ENCODE measurements around the gene PDE4DIP. TPM values are rescaled to one million over a fixed set of nuclear protein-coding genes. Genes with fewer than 3 reads are reported as not detected.
"Not testable (repeated sequence)": the region's sequence is repeated elsewhere in the genome, so short reads cannot be mapped to it uniquely, and the experiment has no call there.

The PDE4DIP gene
- 36.5 and 94.4 TPM in 2 replicates for total RNA-seq (2014; rRNA removed; shearing (Covaris generic))

DNA sequence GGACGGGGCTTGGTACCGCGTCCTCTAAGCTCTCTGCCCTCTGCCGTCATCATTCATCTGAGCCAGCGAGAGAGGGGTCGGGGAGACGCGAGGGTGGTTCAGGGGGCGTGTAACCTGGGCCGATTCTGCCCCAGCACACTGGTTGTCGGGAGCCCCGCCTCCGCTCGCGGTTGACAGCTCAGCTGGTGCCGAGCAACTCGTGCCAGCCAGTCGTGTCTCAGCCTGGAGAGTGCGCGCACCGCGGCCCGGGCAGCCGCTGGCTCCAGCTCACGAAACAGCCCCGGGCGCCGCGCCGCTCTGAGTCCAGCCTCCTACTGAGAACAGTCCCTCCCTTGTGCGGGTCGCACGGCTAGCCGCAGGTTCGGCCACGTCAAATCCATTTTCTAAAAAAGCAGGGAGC lies at the start of gene PDE4DIP:
Gene PDE4DIP, plus strand, starts transcription at position 209 of the 400 bp plus-strand sequence. CDS start 347 bp downstream, outside the sequence.
- H3K27ac ChIP-seq; H3K36me3 ChIP-seq; H3K9me3 ChIP-seq (replicated peaks); H3K27me3 ChIP-seq (replicated peaks); H3K4me1 ChIP-seq (replicated peaks); H3K4me3 ChIP-seq: not testable (repeated sequence)
- DNase-seq (ENCODE audit: low read depth in 1 of 2, low spot score in 2 of 2): peak in 1 of 2 experiments; percentile 33

DNA sequence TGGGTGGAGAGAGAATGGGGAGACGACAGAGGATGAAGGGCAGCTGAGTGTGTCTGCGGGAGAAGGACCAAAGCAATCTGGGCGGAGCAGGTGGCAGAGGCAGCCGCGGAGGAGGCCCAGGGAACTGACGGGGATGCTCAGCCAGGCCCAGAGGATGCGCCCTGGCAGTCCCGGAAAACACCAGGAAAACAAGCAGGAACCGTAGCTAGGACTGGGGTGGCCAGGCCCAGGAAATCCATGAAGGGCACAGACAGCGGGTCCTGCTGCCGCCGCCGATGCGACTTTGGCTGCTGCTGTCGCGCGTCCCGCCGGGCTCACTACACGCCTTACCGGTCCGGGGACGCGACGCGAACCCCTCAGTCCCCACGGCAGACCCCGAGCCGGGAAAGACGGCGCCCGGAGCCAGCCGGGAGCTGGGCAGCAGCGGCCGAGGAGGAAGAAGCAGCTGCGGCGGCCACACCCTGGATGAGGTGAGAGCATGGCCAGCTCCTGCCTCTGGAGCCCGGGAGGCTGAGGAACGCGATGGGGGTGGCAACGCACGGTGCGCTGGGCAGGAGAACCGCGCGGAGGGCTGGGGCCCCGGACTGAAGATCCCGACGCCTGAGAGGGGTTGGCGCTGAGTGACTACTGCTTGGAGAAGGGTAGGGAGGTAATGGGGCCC lies 35.8 kb upstream of the PDE4DIP start:
- not testable (repeated sequence) for DNase-seq (ENCODE audit: low read depth in 1 of 2, low spot score in 2 of 2); H3K36me3 ChIP-seq; H3K4me1 ChIP-seq (replicated peaks); H3K27me3 ChIP-seq (replicated peaks); H3K4me3 ChIP-seq; H3K27ac ChIP-seq; H3K9me3 ChIP-seq (replicated peaks)

DNA sequence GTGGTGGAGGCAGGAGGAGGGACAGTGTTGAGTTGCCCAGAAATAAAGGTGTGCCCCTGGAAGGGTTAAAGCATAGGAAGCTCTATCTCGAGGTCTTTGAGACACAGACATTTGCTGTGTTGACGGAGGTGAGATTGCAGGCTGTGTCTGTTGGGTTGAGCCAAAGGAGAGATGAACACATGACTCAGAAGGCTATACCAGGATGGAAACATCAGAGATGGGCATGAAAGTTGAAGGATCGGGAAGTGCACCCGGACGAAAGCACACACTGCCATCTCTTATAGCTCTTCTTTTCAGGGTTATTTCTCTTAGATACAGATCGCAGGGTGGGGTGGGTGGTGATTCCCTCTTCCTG lies 35.3 kb upstream of the PDE4DIP start:
- not testable (repeated sequence) for H3K27ac ChIP-seq; H3K9me3 ChIP-seq (replicated peaks); H3K36me3 ChIP-seq; DNase-seq (ENCODE audit: low read depth in 1 of 2, low spot score in 2 of 2); H3K4me1 ChIP-seq (replicated peaks); H3K4me3 ChIP-seq; H3K27me3 ChIP-seq (replicated peaks)

DNA sequence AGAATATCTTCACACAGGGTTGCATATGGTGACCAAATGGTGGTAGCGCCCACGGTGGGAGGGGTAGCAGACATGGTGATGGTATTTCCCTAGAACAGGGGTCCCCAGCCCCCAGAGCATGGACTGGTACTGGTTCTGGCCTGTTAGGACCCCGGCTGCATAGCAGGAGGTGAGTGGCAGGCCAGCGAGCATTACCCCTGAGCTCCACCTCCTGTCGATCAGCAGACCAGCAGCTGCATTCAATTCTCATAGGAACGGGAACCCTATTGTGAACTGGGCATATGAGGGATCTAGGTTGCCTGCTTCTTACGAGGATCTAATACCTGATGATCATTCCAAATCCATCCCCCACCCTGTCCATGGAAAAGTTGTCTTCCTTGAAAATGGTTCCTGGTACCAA lies 22.0 kb upstream of the PDE4DIP start:
- not testable (repeated sequence) for DNase-seq (ENCODE audit: low read depth in 1 of 2, low spot score in 2 of 2)

DNA sequence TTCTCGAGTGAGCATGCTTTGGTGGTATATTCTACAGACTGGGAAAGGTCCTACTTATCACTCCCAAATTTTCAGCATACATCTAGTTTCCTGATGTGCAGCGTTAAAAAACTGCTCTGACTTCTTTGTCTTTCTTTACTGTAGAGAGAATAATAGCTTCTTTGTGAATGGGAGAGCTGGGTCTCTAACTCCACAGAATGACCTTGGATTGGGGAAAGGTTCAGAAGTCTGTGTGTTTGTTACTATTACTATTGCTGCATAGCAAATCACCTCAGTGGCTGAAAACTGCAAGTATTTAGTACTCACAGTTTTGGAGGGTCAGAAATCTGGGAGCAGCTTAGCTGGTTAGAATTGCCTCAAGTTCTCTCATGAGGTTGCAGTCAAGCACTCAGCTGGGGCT lies 20.4 kb upstream of the PDE4DIP start:
- not testable (repeated sequence) for H3K4me3 ChIP-seq; H3K36me3 ChIP-seq; H3K27ac ChIP-seq; H3K27me3 ChIP-seq (replicated peaks); H3K9me3 ChIP-seq (replicated peaks); DNase-seq (ENCODE audit: low read depth in 1 of 2, low spot score in 2 of 2); H3K4me1 ChIP-seq (replicated peaks)

More for the DNA sequence above, 22.0 kb upstream of the PDE4DIP start:
- not testable (repeated sequence) for H3K4me3 ChIP-seq; H3K27me3 ChIP-seq (replicated peaks); H3K27ac ChIP-seq; H3K9me3 ChIP-seq (replicated peaks); H3K36me3 ChIP-seq; H3K4me1 ChIP-seq (replicated peaks)

DNA sequence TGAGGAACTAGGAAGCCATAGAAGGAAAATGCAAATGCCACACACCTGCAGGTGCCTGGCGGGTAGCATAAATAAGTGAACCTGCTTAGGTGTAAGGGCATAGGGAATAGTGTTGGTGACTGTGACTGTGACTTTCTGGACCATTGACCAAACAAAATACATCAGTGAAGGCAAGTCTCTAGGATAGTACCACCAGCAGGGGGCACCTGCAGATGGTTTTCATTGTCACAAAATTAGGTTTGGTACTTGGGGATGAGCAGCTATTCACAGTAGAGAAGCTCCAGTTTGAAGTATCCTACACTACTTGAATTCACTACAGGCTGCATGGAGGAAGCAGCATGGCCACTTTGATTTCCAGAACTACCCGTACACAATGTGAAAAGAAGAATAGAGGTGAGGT lies 19.2 kb upstream of the PDE4DIP start:
- not testable (repeated sequence) for H3K36me3 ChIP-seq; H3K4me3 ChIP-seq; H3K9me3 ChIP-seq (replicated peaks); H3K27me3 ChIP-seq (replicated peaks); H3K4me1 ChIP-seq (replicated peaks); DNase-seq (ENCODE audit: low read depth in 1 of 2, low spot score in 2 of 2); H3K27ac ChIP-seq

DNA sequence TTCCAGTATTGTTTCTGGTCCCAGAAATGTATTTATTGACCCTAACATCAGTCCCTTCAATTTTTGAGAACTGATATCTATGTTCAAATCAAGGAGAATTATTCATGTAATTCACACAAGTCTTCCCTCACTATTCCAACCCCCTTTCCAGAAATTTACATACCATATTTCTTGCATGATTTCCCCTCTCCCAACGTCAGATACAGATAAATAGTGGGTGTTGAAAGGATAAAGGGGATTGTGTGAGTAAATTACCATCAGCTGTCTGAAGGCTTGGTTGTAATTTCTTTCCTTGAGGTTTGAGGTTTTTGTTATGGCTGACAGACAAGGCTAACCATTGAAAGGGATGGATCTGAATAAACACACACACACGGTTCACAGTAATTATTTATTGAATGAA lies 15.7 kb upstream of the PDE4DIP start:
- not testable (repeated sequence) for H3K27me3 ChIP-seq (replicated peaks); H3K9me3 ChIP-seq (replicated peaks); DNase-seq (ENCODE audit: low read depth in 1 of 2, low spot score in 2 of 2); H3K4me1 ChIP-seq (replicated peaks); H3K36me3 ChIP-seq; H3K27ac ChIP-seq; H3K4me3 ChIP-seq

DNA sequence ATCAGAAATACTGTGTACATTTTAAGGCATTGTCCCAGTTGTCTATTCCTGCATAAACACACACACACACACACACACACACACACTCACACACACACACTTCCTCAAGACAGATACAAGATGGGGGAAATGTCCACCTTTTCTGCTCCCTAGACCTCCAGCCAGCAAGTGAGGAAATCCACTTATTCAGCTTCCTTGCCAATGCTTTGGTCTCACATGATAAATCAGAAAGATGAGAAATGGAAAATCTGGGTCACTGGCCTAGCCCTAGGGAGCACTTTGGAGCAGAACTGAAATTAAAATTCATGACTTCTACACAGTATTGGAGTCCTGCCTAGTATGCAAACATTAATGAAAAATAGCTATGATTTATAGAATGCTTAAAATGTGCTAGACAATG lies 15.3 kb upstream of the PDE4DIP start:
- H3K27me3 ChIP-seq (replicated peaks); DNase-seq (ENCODE audit: low read depth in 1 of 2, low spot score in 2 of 2); H3K4me1 ChIP-seq (replicated peaks); H3K9me3 ChIP-seq (replicated peaks); H3K36me3 ChIP-seq; H3K4me3 ChIP-seq; H3K27ac ChIP-seq: not testable (repeated sequence)

DNA sequence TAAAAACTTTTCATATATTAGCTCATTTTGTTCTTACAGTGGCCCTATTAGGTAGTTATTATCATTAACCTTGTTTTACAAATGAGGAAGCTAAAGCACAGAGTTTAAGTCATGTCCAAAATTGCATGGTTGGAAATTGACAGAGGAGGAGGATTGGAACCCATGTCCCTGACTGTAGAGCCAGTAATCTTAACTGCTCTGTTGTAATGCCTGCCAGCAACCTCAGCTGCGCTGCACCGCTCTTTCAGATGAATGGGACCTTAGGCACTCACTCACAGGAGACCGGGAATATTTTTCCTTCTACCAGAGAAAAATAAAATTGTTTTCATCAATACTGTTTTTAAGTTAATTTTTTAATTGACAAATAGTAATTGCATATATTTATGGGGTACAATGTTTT lies 14.9 kb upstream of the PDE4DIP start:
- DNase-seq (ENCODE audit: low read depth in 1 of 2, low spot score in 2 of 2); H3K9me3 ChIP-seq (replicated peaks); H3K4me1 ChIP-seq (replicated peaks); H3K36me3 ChIP-seq; H3K27ac ChIP-seq; H3K4me3 ChIP-seq; H3K27me3 ChIP-seq (replicated peaks): not testable (repeated sequence)

DNA sequence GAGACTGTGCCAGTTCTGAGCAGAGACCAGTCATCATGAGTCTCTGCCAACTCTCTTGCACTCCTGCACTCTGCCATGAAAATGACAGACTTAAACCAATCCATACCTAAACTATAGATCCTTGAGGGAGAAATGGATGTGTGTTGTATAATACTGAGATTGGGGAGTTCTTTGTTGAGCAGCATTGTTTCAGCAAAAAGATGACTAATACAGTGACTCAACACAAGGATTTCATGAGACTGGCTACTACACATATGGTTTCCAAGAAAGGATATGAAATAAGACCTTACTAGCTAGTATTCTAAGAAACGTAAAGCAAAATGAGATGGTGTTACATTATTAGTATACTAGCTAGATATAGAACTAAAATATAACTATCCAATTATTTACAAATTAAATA lies 3.0 kb upstream of the PDE4DIP start:
- DNase-seq (ENCODE audit: low read depth in 1 of 2, low spot score in 2 of 2); H3K9me3 ChIP-seq (replicated peaks); H3K27me3 ChIP-seq (replicated peaks); H3K4me3 ChIP-seq; H3K36me3 ChIP-seq; H3K27ac ChIP-seq; H3K4me1 ChIP-seq (replicated peaks): not testable (repeated sequence)

DNA sequence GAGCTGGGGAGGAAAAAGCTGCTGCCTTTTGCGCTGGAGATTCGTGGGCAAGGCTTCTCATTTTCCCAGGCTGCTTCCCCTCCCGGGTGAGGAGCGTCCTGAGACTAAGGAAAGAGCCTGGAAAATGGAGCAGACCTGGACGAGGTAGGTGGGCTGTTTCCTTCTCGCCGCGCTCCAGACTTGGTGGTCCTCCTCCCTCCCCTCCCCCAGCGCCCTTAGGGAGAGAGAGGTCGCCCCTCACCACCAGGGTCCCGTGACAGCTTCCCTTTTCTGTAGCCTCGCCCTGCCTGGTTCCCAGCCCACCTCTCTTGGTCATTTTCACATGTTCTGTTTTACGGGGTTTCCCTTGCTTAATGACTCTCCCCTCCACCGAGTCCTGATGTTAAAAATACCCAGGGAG lies 423 bp downstream of the PDE4DIP start:
- not testable (repeated sequence) for DNase-seq (ENCODE audit: low read depth in 1 of 2, low spot score in 2 of 2); H3K27me3 ChIP-seq (replicated peaks); H3K9me3 ChIP-seq (replicated peaks); H3K4me3 ChIP-seq; H3K36me3 ChIP-seq; H3K27ac ChIP-seq; H3K4me1 ChIP-seq (replicated peaks)

DNA sequence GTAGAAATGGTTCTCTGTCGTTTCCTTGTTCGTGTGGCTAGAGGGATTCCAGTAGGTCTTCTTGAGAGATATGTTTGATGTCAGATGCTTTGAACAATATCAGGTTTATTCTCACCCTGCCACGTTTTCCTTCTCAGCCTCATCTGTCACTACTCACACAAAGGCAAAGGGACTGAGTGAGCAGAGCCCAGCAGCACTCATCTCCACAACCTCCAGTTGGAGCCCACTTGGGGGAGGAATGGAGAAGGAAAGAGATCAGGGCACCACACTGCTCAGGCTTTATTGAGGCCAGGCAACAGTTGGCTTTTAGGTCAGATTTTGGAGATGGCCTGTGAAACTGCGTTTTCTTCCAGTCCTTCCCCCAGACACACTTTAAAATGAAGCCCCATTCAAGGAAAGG lies 840 bp downstream of the PDE4DIP start:
- not testable (repeated sequence) for DNase-seq (ENCODE audit: low read depth in 1 of 2, low spot score in 2 of 2); H3K4me3 ChIP-seq; H3K4me1 ChIP-seq (replicated peaks); H3K36me3 ChIP-seq; H3K27ac ChIP-seq; H3K9me3 ChIP-seq (replicated peaks); H3K27me3 ChIP-seq (replicated peaks)

DNA sequence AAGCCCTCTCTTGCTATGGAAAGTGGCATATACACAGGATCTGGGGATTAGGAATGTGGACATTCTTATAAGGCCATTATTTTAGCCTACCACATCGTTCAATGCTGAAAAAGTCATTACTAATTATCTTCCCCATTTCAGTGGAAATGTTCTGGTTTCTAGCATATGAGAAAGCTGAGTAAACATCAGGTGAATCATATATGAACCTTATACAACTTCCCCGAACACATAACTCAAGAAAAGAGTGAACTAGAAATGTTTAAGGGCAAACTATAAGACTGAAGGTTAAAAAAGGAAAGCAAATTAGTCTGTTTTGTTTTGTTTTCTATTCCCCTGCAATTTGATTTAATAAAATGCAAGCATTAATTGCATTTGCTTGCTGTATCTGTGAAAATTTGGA lies 6.1 kb downstream of the PDE4DIP start:
- H3K9me3 ChIP-seq (replicated peaks); H3K4me3 ChIP-seq; H3K27ac ChIP-seq; H3K36me3 ChIP-seq; DNase-seq (ENCODE audit: low read depth in 1 of 2, low spot score in 2 of 2); H3K4me1 ChIP-seq (replicated peaks); H3K27me3 ChIP-seq (replicated peaks): not testable (repeated sequence)

DNA sequence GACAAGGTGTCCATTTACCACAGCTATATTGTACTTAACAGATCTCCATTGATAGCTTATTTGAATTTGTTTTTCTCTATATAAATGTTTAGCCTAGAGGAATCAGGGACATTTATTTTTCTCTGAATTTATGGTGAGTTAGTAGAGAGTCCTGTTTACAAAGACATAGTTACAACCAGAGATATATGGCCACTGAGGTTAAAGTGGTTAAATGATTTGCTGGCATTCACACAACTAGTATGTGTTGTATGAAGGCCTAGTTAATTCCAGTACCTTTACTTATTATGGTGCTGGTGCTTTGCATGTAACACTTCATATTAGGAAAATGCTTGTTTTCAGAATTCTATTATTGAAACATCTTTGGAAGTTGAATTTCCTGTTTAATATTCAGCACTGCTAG lies 6.6 kb downstream of the PDE4DIP start:
- not testable (repeated sequence) for H3K4me1 ChIP-seq (replicated peaks)

DNA sequence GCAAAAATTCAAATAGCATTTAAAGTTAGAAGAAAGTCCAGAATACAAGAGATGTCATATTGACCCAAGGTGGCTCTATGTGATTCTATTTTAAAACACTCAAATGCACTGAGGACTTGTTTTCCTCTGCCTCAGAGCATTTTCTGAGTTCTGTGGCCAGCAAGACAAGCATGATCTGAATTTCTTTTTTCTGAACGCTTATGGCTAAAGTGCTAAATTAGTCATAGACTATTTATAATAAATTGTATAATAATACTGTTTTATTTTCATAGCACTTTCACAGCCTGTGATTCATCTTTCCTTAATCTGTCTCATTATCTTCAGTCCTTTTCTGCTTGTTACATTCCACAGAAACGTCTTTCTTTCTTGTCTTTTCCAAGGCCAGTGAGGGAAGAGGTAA lies 7.5 kb downstream of the PDE4DIP start:
- H3K27ac ChIP-seq; DNase-seq (ENCODE audit: low read depth in 1 of 2, low spot score in 2 of 2); H3K4me3 ChIP-seq; H3K9me3 ChIP-seq (replicated peaks); H3K36me3 ChIP-seq; H3K27me3 ChIP-seq (replicated peaks); H3K4me1 ChIP-seq (replicated peaks): not testable (repeated sequence)

More for the DNA sequence above, 6.6 kb downstream of the PDE4DIP start:
- not testable (repeated sequence) for H3K27ac ChIP-seq; DNase-seq (ENCODE audit: low read depth in 1 of 2, low spot score in 2 of 2); H3K27me3 ChIP-seq (replicated peaks); H3K9me3 ChIP-seq (replicated peaks); H3K4me3 ChIP-seq; H3K36me3 ChIP-seq
